ENCODE results near the gene PTPRH.

PTPRH gene

GRCh38 chr19:55208880-55209692 is at the start of gene PTPRH:
Gene PTPRH, minus strand, starts transcription at chr19:55209501. Its CDS starts 68 bp downstream, at chr19:55209433.
- FAIRE-seq: no peak

- FAIRE-seq: no peak
Measured at GRCh38 chr19:55258476-55258827, 49.2 kb upstream of the PTPRH start.

- FAIRE-seq: no peak
Measured at GRCh38 chr19:55257461-55258420, 48.4 kb upstream of the PTPRH start.

GRCh38 chr19:55256562-55257460 is 47.5 kb upstream of the PTPRH start:
- no peak for FAIRE-seq

- no peak for FAIRE-seq
Measured at GRCh38 chr19:55255618-55256423, 46.5 kb upstream of the PTPRH start.

GRCh38 chr19:55254625-55254977 is 45.3 kb upstream of the PTPRH start:
- FAIRE-seq: no peak

- FAIRE-seq: no peak
Measured at GRCh38 chr19:55253842-55254624, 44.7 kb upstream of the PTPRH start.

GRCh38 chr19:55252760-55253663 is 43.7 kb upstream of the PTPRH start:
- FAIRE-seq: no peak

GRCh38 chr19:55251341-55252081 is 42.2 kb upstream of the PTPRH start:
- FAIRE-seq: no peak

GRCh38 chr19:55250262-55251036 is 41.1 kb upstream of the PTPRH start:
- no peak for FAIRE-seq

- no peak for FAIRE-seq
Measured at GRCh38 chr19:55249841-55250240, 40.5 kb upstream of the PTPRH start.

- no peak for FAIRE-seq
Measured at GRCh38 chr19:55248704-55249103, 39.4 kb upstream of the PTPRH start.

GRCh38 chr19:55248166-55248675 is 38.9 kb upstream of the PTPRH start:
- FAIRE-seq: no peak

- no peak for FAIRE-seq
Measured at GRCh38 chr19:55247621-55248099, 38.4 kb upstream of the PTPRH start.

GRCh38 chr19:55246462-55247451 is 37.5 kb upstream of the PTPRH start:
- no peak for FAIRE-seq

- no peak for FAIRE-seq
Measured at GRCh38 chr19:55245236-55245904, 36.1 kb upstream of the PTPRH start.
